Activated gamma-delta T cell (primary cell): ENCODE measurements around the gene ZBTB7B.

Experiments
- DNase-seq: peaks from one replicate; lab custom pipeline; 2025; lab: John Stamatoyannopoulos, UW
- total RNA-seq, 2 donors: gene quantifications; one replicate each; lab custom pipeline; 2026; lab: John Stamatoyannopoulos, UW

ZBTB7B gene
- total RNA-seq: 38.3 to 68.1 reads per million in 2 donors

DNA sequence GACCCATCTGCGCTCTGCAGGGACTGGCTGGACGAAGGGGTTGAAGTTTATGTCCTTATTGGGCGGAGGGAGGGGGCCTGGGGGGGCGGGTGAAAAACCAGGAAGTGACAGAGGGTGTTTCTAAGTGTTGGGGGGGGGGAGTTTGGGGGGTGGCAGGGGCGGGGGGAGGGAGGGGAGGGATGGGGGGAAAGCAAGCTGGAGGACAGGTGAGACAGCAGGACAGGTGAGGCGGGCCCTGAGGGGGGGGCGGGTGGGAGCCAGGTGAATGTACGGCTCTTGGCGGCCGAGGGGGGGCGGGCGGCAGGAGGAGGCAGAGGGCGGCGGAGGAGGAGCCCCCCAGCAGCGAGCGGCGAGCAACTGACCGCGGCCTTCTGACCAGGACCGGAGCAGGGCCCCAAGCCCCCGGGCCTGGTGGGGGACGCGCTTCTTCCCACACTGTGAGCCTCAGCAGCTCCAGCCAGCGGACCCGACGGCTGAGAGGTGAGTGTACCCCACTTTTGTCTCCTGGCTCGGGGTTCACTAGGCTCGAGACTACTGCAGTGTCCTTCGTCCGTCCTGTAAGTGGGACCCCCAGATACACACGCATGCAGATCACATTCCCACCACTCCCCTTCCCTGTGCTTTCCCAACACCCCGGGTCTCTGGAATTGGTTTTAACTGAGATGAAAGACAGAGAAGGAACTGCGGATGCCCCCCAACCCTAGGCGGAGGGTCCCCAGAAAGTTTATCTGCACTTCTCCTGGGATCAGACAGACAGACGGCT lies at the start of gene ZBTB7B:
Gene ZBTB7B, plus strand, starts transcription at position 339 of the 763 bp plus-strand sequence. CDS start 11,859 bp downstream, outside the sequence.
- no peak for DNase-seq

- no peak for DNase-seq
These were observed 49.0 kb upstream of the ZBTB7B start for GRCh38 chr1:154953611-154954038.

- no peak for DNase-seq
These were observed 48.1 kb upstream of the ZBTB7B start for GRCh38 chr1:154954541-154954940.

DNA sequence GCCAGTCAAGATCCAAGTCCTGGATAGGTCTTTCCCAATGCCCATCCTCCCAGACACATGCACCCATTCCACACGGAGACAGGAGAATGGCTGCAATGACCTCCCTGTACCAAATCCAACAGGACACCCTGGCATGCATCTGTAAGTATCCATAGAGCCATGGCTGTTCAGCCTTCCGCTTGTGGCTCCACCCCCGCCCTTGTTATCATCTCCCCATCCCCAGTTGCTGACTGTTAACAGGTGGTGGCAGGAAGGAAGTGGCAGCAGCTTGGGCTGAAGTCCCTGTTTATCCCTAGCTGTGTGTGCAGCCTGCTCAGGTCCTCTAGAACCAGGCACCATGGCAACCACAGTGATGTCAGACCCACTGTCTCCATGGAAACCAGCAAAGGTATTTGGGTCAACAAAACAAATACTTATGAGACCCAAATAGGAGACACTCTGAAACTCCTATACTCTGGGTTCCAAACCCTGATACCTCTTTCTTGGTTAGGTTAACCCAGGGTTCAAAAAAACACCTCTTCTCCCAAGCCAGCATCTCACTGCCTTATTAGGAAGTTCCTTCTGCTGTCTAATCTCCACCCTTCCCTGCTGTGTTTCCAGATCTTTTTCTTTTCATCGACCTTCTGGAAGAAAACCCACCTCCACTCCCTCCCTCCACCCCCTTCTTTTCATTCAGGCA lies 47.4 kb upstream of the ZBTB7B start:
- DNase-seq: no peak

GRCh38 chr1:154955718-154956543 lies 46.7 kb upstream of the ZBTB7B start, which contains the start of gene PBXIP1:
TSS of gene PBXIP1 (minus strand) at chr1:154956099. CDS start at chr1:154953721, 2,378 bp downstream.
- DNase-seq: no peak

- DNase-seq: no peak
These were observed 46.1 kb upstream of the ZBTB7B start for GRCh38 chr1:154956544-154956941.

GRCh38 chr1:154957091-154957657 lies 45.4 kb upstream of the ZBTB7B start:
- no peak for DNase-seq

- no peak for DNase-seq
These were observed 44.6 kb upstream of the ZBTB7B start for GRCh38 chr1:154958036-154958435.

- no peak for DNase-seq
These were observed 43.7 kb upstream of the ZBTB7B start for GRCh38 chr1:154958681-154959425.

- DNase-seq: no peak
These were observed 43.2 kb upstream of the ZBTB7B start for GRCh38 chr1:154959426-154959780.

GRCh38 chr1:154960446-154961136 lies 42.0 kb upstream of the ZBTB7B start:
- DNase-seq: no peak

DNA sequence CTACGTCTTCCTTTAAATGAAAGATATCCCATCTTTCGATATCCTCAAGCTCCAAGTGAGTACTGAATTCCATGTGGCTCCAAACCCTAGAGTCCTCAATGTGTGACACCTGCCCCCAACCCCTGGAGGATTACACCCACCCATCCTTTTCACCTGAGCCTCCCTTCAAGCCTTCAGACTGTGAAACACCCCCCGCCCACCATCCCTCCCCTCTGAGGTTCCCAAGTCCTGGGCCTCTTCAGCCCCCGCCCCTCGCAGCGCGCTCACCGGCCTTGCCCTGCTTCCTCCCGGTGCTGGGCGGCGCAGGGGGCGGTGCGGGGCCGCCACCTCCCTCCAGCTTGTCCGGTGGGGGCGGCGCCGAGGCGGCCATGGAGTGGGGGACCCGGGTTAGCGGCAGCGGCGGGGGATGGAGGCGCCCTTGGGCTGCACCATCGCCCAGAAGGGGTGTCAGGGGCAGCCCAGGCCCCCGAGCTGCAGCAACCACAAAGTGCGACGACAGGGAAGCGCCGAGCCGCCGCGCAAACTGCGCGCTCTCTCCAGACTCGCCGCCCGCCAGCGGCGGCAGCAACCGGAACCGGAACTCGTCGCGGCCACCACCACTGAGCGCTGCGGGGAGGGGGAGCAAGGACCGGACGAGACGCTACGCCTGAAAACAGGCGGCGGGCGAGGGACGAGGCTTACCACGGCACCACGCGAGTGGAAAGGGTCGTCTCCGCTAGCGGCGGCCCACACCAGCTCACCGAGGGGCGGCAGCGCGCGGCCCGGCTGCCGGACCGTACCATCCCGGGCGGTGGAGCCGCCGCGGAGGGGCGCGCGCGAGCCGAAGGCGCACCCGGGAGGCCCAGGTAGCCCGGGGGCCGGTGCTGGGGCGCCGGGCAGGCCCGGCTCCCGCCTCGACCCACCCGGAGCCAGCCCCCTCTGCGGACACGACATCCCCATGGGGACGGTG lies 41.1 kb upstream of the ZBTB7B start, which contains the start of gene PYGO2:
Gene PYGO2, minus strand, starts transcription at position 576 of the 949 bp plus-strand sequence. Its CDS starts 206 bp downstream, at position 370.
- peak; percentile 83 for DNase-seq

- no peak for DNase-seq
These were observed 40.3 kb upstream of the ZBTB7B start for GRCh38 chr1:154962156-154962749.

GRCh38 chr1:154962795-154963330 lies 39.7 kb upstream of the ZBTB7B start:
- DNase-seq: no peak

DNA sequence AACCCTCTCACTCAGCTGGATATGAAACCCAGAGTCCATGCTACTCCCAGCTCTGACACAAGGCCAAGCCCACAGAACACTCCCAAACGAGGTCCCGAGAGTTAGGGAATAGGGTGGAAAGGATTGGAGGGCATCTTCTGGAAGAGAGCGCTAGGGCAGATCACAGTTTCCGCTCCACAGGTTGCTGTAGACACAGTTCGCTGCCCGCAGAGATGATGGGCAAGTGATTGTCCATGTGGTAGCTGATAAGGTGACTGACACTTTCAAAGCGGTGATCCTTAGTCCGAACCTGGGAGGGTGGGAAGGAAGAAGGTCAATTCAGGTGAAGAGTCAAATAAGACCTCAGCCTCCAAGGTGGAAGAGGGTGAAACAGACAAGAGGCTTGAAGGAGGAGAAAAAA lies 39.0 kb upstream of the ZBTB7B start:
- no peak for DNase-seq

DNA sequence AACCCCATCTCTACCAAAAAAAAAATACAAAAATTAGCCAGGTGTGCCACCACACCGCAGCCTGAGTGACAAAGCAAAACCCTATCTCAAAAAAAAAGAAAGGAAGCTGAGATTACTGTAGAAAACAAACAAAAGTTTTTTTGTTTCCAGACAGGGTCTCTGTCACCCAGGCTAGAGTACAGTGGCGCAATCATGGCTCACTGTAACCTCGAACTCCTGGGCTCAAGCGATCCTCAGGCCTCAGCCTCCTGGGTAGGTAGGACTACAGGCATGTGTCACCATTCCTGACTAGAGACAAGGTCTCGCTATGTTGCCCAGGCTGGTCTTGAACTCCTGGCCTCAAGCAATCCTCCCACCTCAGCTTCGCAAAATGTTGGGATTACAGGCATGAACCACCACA lies 38.2 kb upstream of the ZBTB7B start:
- no peak for DNase-seq

- DNase-seq: no peak
These were observed 36.5 kb upstream of the ZBTB7B start for GRCh38 chr1:154966111-154966510.

DNA sequence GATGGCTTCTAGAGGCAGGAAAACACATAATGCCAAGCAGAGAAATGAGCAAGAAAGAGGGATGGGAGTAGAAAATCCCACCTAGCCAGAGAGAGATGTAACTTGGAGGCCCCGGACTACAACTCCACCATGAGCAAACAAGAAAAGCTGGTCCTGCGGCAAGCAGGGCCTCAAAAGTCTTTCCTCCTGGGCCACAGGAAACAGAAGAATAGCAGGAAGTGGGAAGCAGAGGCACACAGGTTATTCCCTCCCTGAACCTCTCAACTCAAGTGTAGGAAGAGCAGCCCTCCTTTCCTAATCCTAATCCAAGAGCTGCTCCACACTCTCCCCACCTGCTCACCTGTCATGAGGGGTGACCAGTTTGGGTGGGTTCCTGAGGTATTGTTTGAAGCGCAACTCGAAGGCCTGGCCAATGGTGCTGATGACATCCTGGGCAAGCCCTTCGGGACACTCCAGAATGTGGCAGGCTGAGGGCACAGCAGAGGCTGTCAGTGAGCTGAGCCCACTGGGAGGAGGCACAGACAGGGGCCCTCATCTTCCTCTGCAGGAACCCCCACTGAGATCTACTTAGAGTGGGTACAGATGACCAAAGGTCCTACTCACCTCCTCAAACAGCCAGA lies 35.2 kb upstream of the ZBTB7B start:
- no peak for DNase-seq
